ENCODE data around the gene TLR5.

TLR5 gene

GRCh38 chr1:223084464-223084866 is 58.6 kb downstream of the TLR5 start:
- no peak overlapping the region for H3K27ac ChIP-seq (replicated peaks; ENCODE audit: low read length)
- no CpG with 5 or more reads among the region's 8 CpGs for WGBS, 2 donors (ENCODE audit: extremely low coverage in 2 of 2, insufficient read length in 2 of 2, insufficient replicate concordance in 1 of 2)
- no peak overlapping the region for H2BK5ac ChIP-seq (ENCODE audit: low read length)
- H3K27me3 ChIP-seq (ENCODE audit: control insufficient read depth in 3 of 3, insufficient read depth in 3 of 3, low read depth in 1 of 3, low read length in 3 of 3): peaks cover 0 to 4% (median 0%) of the 10 kb centered on the region in 3 experiments
- H3K9ac ChIP-seq (ENCODE audit: low read depth, low read length, poor library complexity): no peak overlapping the region
- H2BK120ac ChIP-seq (ENCODE audit: low read depth, low read length): no peak overlapping the region
- no peak overlapping the region for H2BK12ac ChIP-seq (ENCODE audit: low read length)
- H3K9me3 ChIP-seq (replicated peaks in 1 of 2; ENCODE audit: control insufficient read depth in 2 of 2, insufficient read depth in 1 of 2, low read depth in 1 of 2, low read length in 2 of 2): no peaks in the 10 kb centered on the region
- H3K18ac ChIP-seq (ENCODE audit: low read length): peak overlapping the region; percentile 22
- no peaks in the 10 kb centered on the region for H3K79me1 ChIP-seq (ENCODE audit: low read depth, low read length)
- H3K4me3 ChIP-seq (ENCODE audit: low read length in 2 of 2): no peak overlapping the region
- H2BK15ac ChIP-seq (ENCODE audit: low read length): no peak overlapping the region
- no peaks in the 10 kb centered on the region for H3K36me3 ChIP-seq (replicated peaks in 1 of 2; ENCODE audit: control insufficient read depth in 2 of 2, insufficient read depth in 2 of 2, low read length in 2 of 2)
- H3K4me1 ChIP-seq (ENCODE audit: control insufficient read depth in 2 of 2, insufficient read depth in 1 of 2, low read depth in 1 of 2, low read length in 2 of 2): peaks cover 0 to 10% of the 10 kb centered on the region in 2 donors
- no peak overlapping the region for H4K8ac ChIP-seq (ENCODE audit: low read depth, low read length)
- H3K14ac ChIP-seq (ENCODE audit: low read length): no peak overlapping the region
- H2AFZ ChIP-seq (ENCODE audit: low read length): no peak overlapping the region
- H3K23ac ChIP-seq (ENCODE audit: low read depth, low read length, poor library complexity): no peak overlapping the region
- peak overlapping the region; percentile 17 for H2AK5ac ChIP-seq (ENCODE audit: low read depth, low read length)
- no peak overlapping the region for H4K91ac ChIP-seq (ENCODE audit: low read depth, low read length, poor library complexity)
- no peak for DNase-seq (ENCODE audit: low spot score)
- H3K4ac ChIP-seq (ENCODE audit: low read length): no peak overlapping the region
- H3K4me2 ChIP-seq (ENCODE audit: insufficient read depth, low read length, poor library complexity, severe bottlenecking): no peak overlapping the region

GRCh38 chr1:223083831-223084230 is 59.2 kb downstream of the TLR5 start:
- Histone ChIP-seq H3K4me1 (ENCODE audit: control insufficient read depth in 2 of 2, insufficient read depth in 1 of 2, low read depth in 1 of 2, low read length in 2 of 2) (peaks cover 0 to 9% of the 10 kb centered on the region in 2 donors), H3K27ac (replicated peaks; ENCODE audit: low read length) (no peak overlapping the region), H4K91ac (ENCODE audit: low read depth, low read length, poor library complexity) (no peak overlapping the region), H2AK5ac (ENCODE audit: low read depth, low read length) (peak overlapping the region; percentile 17), H3K36me3 (replicated peaks in 1 of 2; ENCODE audit: control insufficient read depth in 2 of 2, insufficient read depth in 2 of 2, low read length in 2 of 2) (no peaks in the 10 kb centered on the region), H3K9me3 (replicated peaks in 1 of 2; ENCODE audit: control insufficient read depth in 2 of 2, insufficient read depth in 1 of 2, low read depth in 1 of 2, low read length in 2 of 2) (no peaks in the 10 kb centered on the region), H3K4me3 (ENCODE audit: low read length in 2 of 2) (no peak overlapping the region), H2AFZ (ENCODE audit: low read length) (no peak overlapping the region), H3K23ac (ENCODE audit: low read depth, low read length, poor library complexity) (no peak overlapping the region), H4K8ac (ENCODE audit: low read depth, low read length) (no peak overlapping the region), H3K4ac (ENCODE audit: low read length) (no peak overlapping the region), H2BK5ac (ENCODE audit: low read length) (no peak overlapping the region), H3K14ac (ENCODE audit: low read length) (no peak overlapping the region), H3K27me3 (ENCODE audit: control insufficient read depth in 3 of 3, insufficient read depth in 3 of 3, low read depth in 1 of 3, low read length in 3 of 3) (peaks cover 0 to 4% (median 0%) of the 10 kb centered on the region in 3 experiments), H2BK120ac (ENCODE audit: low read depth, low read length) (no peak overlapping the region), H2BK12ac (ENCODE audit: low read length) (no peak overlapping the region), H3K4me2 (ENCODE audit: insufficient read depth, low read length, poor library complexity, severe bottlenecking) (no peak overlapping the region), H3K79me1 (ENCODE audit: low read depth, low read length) (no peaks in the 10 kb centered on the region), H2BK15ac (ENCODE audit: low read length) (no peak overlapping the region), H3K9ac (ENCODE audit: low read depth, low read length, poor library complexity) (no peak overlapping the region), H3K18ac (ENCODE audit: low read length) (peak overlapping the region; percentile 22)
- no CpG with 5 or more reads among the region's 15 CpGs for WGBS, 2 donors (ENCODE audit: extremely low coverage in 2 of 2, insufficient read length in 2 of 2, insufficient replicate concordance in 1 of 2)
- no peak for DNase-seq (ENCODE audit: low spot score)

GRCh38 chr1:223082914-223083313 is 60.1 kb downstream of the TLR5 start:
- no CpG with 5 or more reads among the region's 8 CpGs for WGBS, 2 donors (ENCODE audit: extremely low coverage in 2 of 2, insufficient read length in 2 of 2, insufficient replicate concordance in 1 of 2)
- H3K4me1 ChIP-seq (ENCODE audit: control insufficient read depth in 2 of 2, insufficient read depth in 1 of 2, low read depth in 1 of 2, low read length in 2 of 2): peaks cover 0 to 4% of the 10 kb centered on the region in 2 donors
- no peaks in the 10 kb centered on the region for H3K36me3 ChIP-seq (replicated peaks in 1 of 2; ENCODE audit: control insufficient read depth in 2 of 2, insufficient read depth in 2 of 2, low read length in 2 of 2)
- no peak overlapping the region for H2BK12ac ChIP-seq (ENCODE audit: low read length)
- H2BK120ac ChIP-seq (ENCODE audit: low read depth, low read length): peak overlapping the region; percentile 57
- peak overlapping the region; percentile 34 for H2BK15ac ChIP-seq (ENCODE audit: low read length)
- no peak overlapping the region for H2BK5ac ChIP-seq (ENCODE audit: low read length)
- no peak overlapping the region for H3K23ac ChIP-seq (ENCODE audit: low read depth, low read length, poor library complexity)
- no peak overlapping the region for H4K8ac ChIP-seq (ENCODE audit: low read depth, low read length)
- no peak overlapping the region for H4K91ac ChIP-seq (ENCODE audit: low read depth, low read length, poor library complexity)
- H3K79me1 ChIP-seq (ENCODE audit: low read depth, low read length): no peaks in the 10 kb centered on the region
- no peaks in the 10 kb centered on the region for H3K9me3 ChIP-seq (replicated peaks in 1 of 2; ENCODE audit: control insufficient read depth in 2 of 2, insufficient read depth in 1 of 2, low read depth in 1 of 2, low read length in 2 of 2)
- H3K9ac ChIP-seq (ENCODE audit: low read depth, low read length, poor library complexity): no peak overlapping the region
- H3K4me3 ChIP-seq (ENCODE audit: low read length in 2 of 2): no peak overlapping the region
- no peak overlapping the region for H2AFZ ChIP-seq (ENCODE audit: low read length)
- H3K18ac ChIP-seq (ENCODE audit: low read length): no peak overlapping the region
- H2AK5ac ChIP-seq (ENCODE audit: low read depth, low read length): peak overlapping the region; percentile 9
- no peak overlapping the region for H3K4me2 ChIP-seq (ENCODE audit: insufficient read depth, low read length, poor library complexity, severe bottlenecking)
- H3K14ac ChIP-seq (ENCODE audit: low read length): peak overlapping the region; percentile 1
- H3K4ac ChIP-seq (ENCODE audit: low read length): no peak overlapping the region
- no peak for DNase-seq (ENCODE audit: low spot score)
- no peak overlapping the region for H3K27ac ChIP-seq (replicated peaks; ENCODE audit: low read length)
- peaks cover 0 to 4% (median 0%) of the 10 kb centered on the region in 3 experiments for H3K27me3 ChIP-seq (ENCODE audit: control insufficient read depth in 3 of 3, insufficient read depth in 3 of 3, low read depth in 1 of 3, low read length in 3 of 3)

GRCh38 chr1:223081181-223081994 is 61.7 kb downstream of the TLR5 start:
- Histone ChIP-seq H3K4me3 (ENCODE audit: low read length in 2 of 2) (peak overlapping the region in 1 of 2 donors; percentile 35), H4K8ac (ENCODE audit: low read depth, low read length) (no peak overlapping the region), H3K4me1 (ENCODE audit: control insufficient read depth in 2 of 2, insufficient read depth in 1 of 2, low read depth in 1 of 2, low read length in 2 of 2) (peaks cover 0 to 4% of the 10 kb centered on the region in 2 donors), H3K4ac (ENCODE audit: low read length) (no peak overlapping the region), H3K14ac (ENCODE audit: low read length) (no peak overlapping the region), H2BK12ac (ENCODE audit: low read length) (no peak overlapping the region), H2BK120ac (ENCODE audit: low read depth, low read length) (no peak overlapping the region), H3K79me1 (ENCODE audit: low read depth, low read length) (no peaks in the 10 kb centered on the region), H3K4me2 (ENCODE audit: insufficient read depth, low read length, poor library complexity, severe bottlenecking) (no peak overlapping the region), H4K91ac (ENCODE audit: low read depth, low read length, poor library complexity) (no peak overlapping the region), H2AFZ (ENCODE audit: low read length) (peak overlapping the region; percentile 88), H2BK5ac (ENCODE audit: low read length) (peak overlapping the region; percentile 35), H3K9me3 (replicated peaks in 1 of 2; ENCODE audit: control insufficient read depth in 2 of 2, insufficient read depth in 1 of 2, low read depth in 1 of 2, low read length in 2 of 2) (no peaks in the 10 kb centered on the region), H3K18ac (ENCODE audit: low read length) (peak overlapping the region; percentile 9), H3K36me3 (replicated peaks in 1 of 2; ENCODE audit: control insufficient read depth in 2 of 2, insufficient read depth in 2 of 2, low read length in 2 of 2) (no peaks in the 10 kb centered on the region), H2BK15ac (ENCODE audit: low read length) (no peak overlapping the region), H3K23ac (ENCODE audit: low read depth, low read length, poor library complexity) (no peak overlapping the region), H3K27me3 (ENCODE audit: control insufficient read depth in 3 of 3, insufficient read depth in 3 of 3, low read depth in 1 of 3, low read length in 3 of 3) (peaks cover 0 to 4% (median 0%) of the 10 kb centered on the region in 3 experiments), H2AK5ac (ENCODE audit: low read depth, low read length) (no peak overlapping the region), H3K9ac (ENCODE audit: low read depth, low read length, poor library complexity) (no peak overlapping the region), H3K27ac (replicated peaks; ENCODE audit: low read length) (peak overlapping the region; percentile 41)
- no CpG with 5 or more reads among the region's 33 CpGs for WGBS, 2 donors (ENCODE audit: extremely low coverage in 2 of 2, insufficient read length in 2 of 2, insufficient replicate concordance in 1 of 2)
- peak; percentile 88 for DNase-seq (ENCODE audit: low spot score)

Measured in neuronal stem cell (in vitro differentiated cells).